Uterus (tissue), 2 donors: ENCODE data around the gene TMEM269.

ENCODE experiments used
- CTCF ChIP-seq, 4 experiments: fragments of 200-600 bp in 2 of 4; fragments of 450-650 bp in 2 of 4; sonication (generic) in 2 of 4; IDR thresholded peaks; one replicate each; pipeline ENCODE4 v1.5.1; 2016 to 2019; ENCODE audit warnings: antibody characterized with exemption in 4 of 4, mild to moderate bottlenecking in 2 of 4, moderate library complexity in 1 of 4
- POLR2A ChIP-seq, 2 donors: fragments of 450-650 bp; IDR thresholded peaks; one replicate each; pipeline ENCODE4 v1.6.1; 2016; ENCODE audit warnings: antibody characterized with exemption in 2 of 2, mild to moderate bottlenecking in 1 of 2, moderate library complexity in 1 of 2

GRCh38 chr1:42801832-42802473 is 17.2 kb downstream of the TMEM269 start:
- TF ChIP-seq CTCF (IDR thresholded peaks at IDR 0.05) (no peak), POLR2A (IDR thresholded peaks at IDR 0.05) (no peak)
